ENCODE results near the gene PYDC1.
"Not testable (repeated sequence)": the region's sequence is repeated elsewhere in the genome, so short reads cannot be mapped to it uniquely, and the experiment has no call there.

PYDC1 gene

GRCh38 chr16:31246296-31246695 is 29.4 kb upstream of the PYDC1 start:
- DNase-seq (ENCODE audit: low read depth), result no peak
- Histone ChIP-seq H3K27me3 (replicated peaks; ENCODE audit: control insufficient read depth, insufficient read depth, low read length) (peaks cover 26% of the 10 kb centered on the region), H3K9me3 (ENCODE audit: control insufficient read depth, low read length) (no peaks in the 10 kb centered on the region), H3K4me3 (ENCODE audit: low read length) (no peak overlapping the region), H3K9ac (ENCODE audit: low read length) (no peak overlapping the region), H3K36me3 (ENCODE audit: control insufficient read depth, insufficient read depth, low read length, severe bottlenecking) (no peaks in the 10 kb centered on the region), H3K4me1 (ENCODE audit: control insufficient read depth, insufficient read depth, low read length) (peaks cover 4% of the 10 kb centered on the region)

- peaks cover 26% of the 10 kb centered on the region for H3K27me3 ChIP-seq (replicated peaks; ENCODE audit: control insufficient read depth, insufficient read depth, low read length)
- not testable (repeated sequence) for DNase-seq (ENCODE audit: low read depth); H3K4me1 ChIP-seq (ENCODE audit: control insufficient read depth, insufficient read depth, low read length); H3K4me3 ChIP-seq (ENCODE audit: low read length); H3K36me3 ChIP-seq (ENCODE audit: control insufficient read depth, insufficient read depth, low read length, severe bottlenecking); H3K9me3 ChIP-seq (ENCODE audit: control insufficient read depth, low read length); H3K9ac ChIP-seq (ENCODE audit: low read length)
Measured at GRCh38 chr16:31245598-31245997, 28.7 kb upstream of the PYDC1 start.

GRCh38 chr16:31243734-31244670 is 27.1 kb upstream of the PYDC1 start:
- no peaks in the 10 kb centered on the region for H3K9me3 ChIP-seq (ENCODE audit: control insufficient read depth, low read length)
- no peak for DNase-seq (ENCODE audit: low read depth)

GRCh38 chr16:31242206-31242605 is 25.3 kb upstream of the PYDC1 start:
- Histone ChIP-seq H3K27me3 (replicated peaks; ENCODE audit: control insufficient read depth, insufficient read depth, low read length) (peaks cover 15% of the 10 kb centered on the region), H3K4me1 (ENCODE audit: control insufficient read depth, insufficient read depth, low read length) (peaks cover 4% of the 10 kb centered on the region), H3K9ac (ENCODE audit: low read length) (no peak overlapping the region)

More at GRCh38 chr16:31243734-31244670, 27.1 kb upstream of the PYDC1 start:
- peaks cover 27% of the 10 kb centered on the region for H3K27me3 ChIP-seq (replicated peaks; ENCODE audit: control insufficient read depth, insufficient read depth, low read length)
- H3K36me3 ChIP-seq (ENCODE audit: control insufficient read depth, insufficient read depth, low read length, severe bottlenecking), result no peaks in the 10 kb centered on the region
- H3K4me3 ChIP-seq (ENCODE audit: low read length), result no peak overlapping the region
- H3K9ac ChIP-seq (ENCODE audit: low read length), result no peak overlapping the region
- H3K4me1 ChIP-seq (ENCODE audit: control insufficient read depth, insufficient read depth, low read length), result peaks cover 4% of the 10 kb centered on the region

DNA sequence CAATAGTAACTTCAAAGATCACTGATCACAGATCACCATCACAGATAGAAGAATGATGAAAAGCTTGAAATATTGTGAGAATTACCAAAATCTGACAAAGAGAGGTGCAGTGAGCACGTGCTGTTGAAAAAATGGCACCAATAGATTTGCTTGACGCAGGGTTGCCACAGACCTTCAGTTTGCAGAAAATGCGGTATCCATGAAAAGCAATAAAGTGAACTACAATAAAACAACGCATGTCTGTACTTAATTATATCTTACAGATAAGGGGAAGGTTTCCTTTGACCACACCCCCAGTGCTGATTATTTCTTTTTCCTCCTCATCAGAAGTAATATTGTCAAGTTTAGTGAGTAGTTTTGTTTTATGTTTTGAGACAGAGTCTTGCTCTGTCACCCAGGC is 21.1 kb upstream of the PYDC1 start:
- Histone ChIP-seq H3K36me3 (ENCODE audit: control insufficient read depth, insufficient read depth, low read length, severe bottlenecking) (no peaks in the 10 kb centered on the region), H3K9ac (ENCODE audit: low read length) (no peak overlapping the region), H3K27me3 (replicated peaks; ENCODE audit: control insufficient read depth, insufficient read depth, low read length) (peaks cover 7% of the 10 kb centered on the region), H3K9me3 (ENCODE audit: control insufficient read depth, low read length) (peaks cover 6% of the 10 kb centered on the region), H3K4me3 (ENCODE audit: low read length) (no peak overlapping the region), H3K4me1 (ENCODE audit: control insufficient read depth, insufficient read depth, low read length) (peaks cover 4% of the 10 kb centered on the region)
- DNase-seq (ENCODE audit: low read depth), result no peak

More at GRCh38 chr16:31242206-31242605, 25.3 kb upstream of the PYDC1 start:
- Histone ChIP-seq H3K9me3 (ENCODE audit: control insufficient read depth, low read length) (no peaks in the 10 kb centered on the region), H3K4me3 (ENCODE audit: low read length) (no peak overlapping the region), H3K36me3 (ENCODE audit: control insufficient read depth, insufficient read depth, low read length, severe bottlenecking) (no peaks in the 10 kb centered on the region)
- DNase-seq (ENCODE audit: low read depth), result peak; percentile 8

DNA sequence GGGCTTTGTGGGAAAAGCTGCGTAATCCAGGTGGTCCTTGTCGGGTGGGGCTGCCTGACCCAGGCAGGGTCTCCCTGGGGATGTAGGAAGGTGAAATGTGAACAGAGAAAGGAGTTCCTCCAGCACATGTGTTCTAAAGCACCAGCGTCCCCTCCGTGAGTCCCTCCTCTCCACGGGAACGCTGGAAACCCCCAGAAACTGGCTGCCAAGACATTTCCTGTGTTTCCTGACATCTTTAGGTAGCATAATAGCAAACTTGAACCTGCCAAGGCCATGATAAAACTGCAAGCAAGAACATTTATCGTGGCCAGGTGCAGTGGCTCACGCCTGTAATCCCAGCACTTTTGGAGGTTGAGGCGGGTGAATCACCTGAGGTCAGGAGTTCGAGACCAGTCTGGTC is 12.6 kb upstream of the PYDC1 start:
- Histone ChIP-seq H3K27me3 (replicated peaks; ENCODE audit: control insufficient read depth, insufficient read depth, low read length) (no peaks in the 10 kb centered on the region), H3K9me3 (ENCODE audit: control insufficient read depth, low read length) (no peaks in the 10 kb centered on the region), H3K36me3 (ENCODE audit: control insufficient read depth, insufficient read depth, low read length, severe bottlenecking) (no peaks in the 10 kb centered on the region), H3K4me1 (ENCODE audit: control insufficient read depth, insufficient read depth, low read length) (no peaks in the 10 kb centered on the region), H3K4me3 (ENCODE audit: low read length) (no peak overlapping the region), H3K9ac (ENCODE audit: low read length) (no peak overlapping the region)
- no peak for DNase-seq (ENCODE audit: low read depth)

DNA sequence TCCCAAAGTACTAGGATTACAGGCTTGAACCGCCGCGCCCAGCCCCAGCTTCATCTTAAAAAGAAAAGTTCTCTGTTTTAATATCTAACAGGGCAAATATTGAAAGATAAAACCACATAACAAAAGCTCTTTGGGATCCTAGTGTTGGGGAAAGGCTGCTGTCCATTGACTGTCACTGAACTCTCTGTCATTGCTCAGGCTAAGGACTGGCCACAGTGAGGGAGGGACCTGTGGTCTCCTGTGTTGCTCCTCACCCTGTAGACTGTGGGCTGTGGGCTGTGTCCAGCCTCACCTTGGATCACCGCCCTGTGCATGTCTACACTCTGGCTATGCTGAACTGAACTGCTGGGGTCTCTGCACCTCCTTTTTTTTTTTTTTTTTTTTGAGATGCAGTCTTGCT is 11.3 kb upstream of the PYDC1 start:
- no peaks in the 10 kb centered on the region for H3K4me1 ChIP-seq (ENCODE audit: control insufficient read depth, insufficient read depth, low read length)
- peaks cover under 1% of the 10 kb centered on the region for H3K27me3 ChIP-seq (replicated peaks; ENCODE audit: control insufficient read depth, insufficient read depth, low read length)
- no peak overlapping the region for H3K9ac ChIP-seq (ENCODE audit: low read length)
- H3K4me3 ChIP-seq (ENCODE audit: low read length), result no peak overlapping the region
- no peaks in the 10 kb centered on the region for H3K36me3 ChIP-seq (ENCODE audit: control insufficient read depth, insufficient read depth, low read length, severe bottlenecking)
- no peaks in the 10 kb centered on the region for H3K9me3 ChIP-seq (ENCODE audit: control insufficient read depth, low read length)
- DNase-seq (ENCODE audit: low read depth), result no peak

DNA sequence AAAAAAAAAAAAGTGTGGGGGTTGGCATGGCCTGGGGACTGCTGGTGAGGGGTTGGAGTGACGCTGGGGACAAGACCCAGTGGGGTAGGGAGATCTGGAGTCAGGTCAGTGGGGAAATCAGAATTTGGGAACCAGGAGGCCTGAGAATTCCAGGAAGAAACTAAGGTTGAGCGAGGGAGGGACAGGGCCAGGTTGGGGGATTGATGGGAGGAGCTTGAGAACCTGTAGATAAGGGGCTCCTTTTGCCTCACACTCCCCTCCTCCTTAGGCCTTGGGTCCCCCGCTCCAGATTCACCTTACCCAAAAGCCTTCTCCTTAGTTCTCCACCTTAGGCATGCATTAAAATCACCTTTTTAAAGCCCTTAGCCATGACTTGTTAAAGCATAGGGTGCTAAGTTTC is 8.3 kb upstream of the PYDC1 start:
- peaks cover 12% of the 10 kb centered on the region for H3K27me3 ChIP-seq (replicated peaks; ENCODE audit: control insufficient read depth, insufficient read depth, low read length)
- H3K9ac ChIP-seq (ENCODE audit: low read length), result no peak overlapping the region
- H3K9me3 ChIP-seq (ENCODE audit: control insufficient read depth, low read length), result no peaks in the 10 kb centered on the region
- no peaks in the 10 kb centered on the region for H3K36me3 ChIP-seq (ENCODE audit: control insufficient read depth, insufficient read depth, low read length, severe bottlenecking)
- DNase-seq (ENCODE audit: low read depth), result no peak
- H3K4me1 ChIP-seq (ENCODE audit: control insufficient read depth, insufficient read depth, low read length), result no peaks in the 10 kb centered on the region
- no peak overlapping the region for H3K4me3 ChIP-seq (ENCODE audit: low read length)

DNA sequence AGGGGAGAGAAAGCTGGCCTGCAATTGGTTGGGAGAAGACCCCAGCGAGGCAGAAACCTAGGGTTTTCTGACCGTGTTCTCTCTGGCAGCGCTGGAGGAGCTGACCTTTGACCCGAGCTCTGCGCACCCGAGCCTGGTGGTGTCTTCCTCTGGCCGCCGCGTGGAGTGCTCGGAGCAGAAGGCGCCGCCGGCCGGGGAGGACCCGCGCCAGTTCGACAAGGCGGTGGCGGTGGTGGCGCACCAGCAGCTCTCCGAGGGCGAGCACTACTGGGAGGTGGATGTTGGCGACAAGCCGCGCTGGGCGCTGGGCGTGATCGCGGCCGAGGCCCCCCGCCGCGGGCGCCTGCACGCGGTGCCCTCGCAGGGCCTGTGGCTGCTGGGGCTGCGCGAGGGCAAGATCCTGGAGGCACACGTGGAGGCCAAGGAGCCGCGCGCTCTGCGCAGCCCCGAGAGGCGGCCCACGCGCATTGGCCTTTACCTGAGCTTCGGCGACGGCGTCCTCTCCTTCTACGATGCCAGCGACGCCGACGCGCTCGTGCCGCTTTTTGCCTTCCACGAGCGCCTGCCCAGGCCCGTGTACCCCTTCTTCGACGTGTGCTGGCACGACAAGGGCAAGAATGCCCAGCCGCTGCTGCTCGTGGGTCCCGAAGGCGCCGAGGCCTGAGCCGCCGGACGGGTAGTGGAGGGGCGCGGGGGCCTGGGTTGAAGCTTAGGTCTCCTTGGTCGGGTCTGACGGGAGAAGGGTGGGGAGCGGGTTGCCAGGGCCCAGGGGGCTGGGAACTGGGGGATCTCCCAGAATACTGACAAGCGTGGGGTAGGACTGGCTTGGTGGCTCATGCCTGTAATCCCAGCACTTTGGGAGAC is 7.4 kb upstream of the PYDC1 start:
- H3K9ac ChIP-seq (ENCODE audit: low read length), result no peak overlapping the region
- H3K9me3 ChIP-seq (ENCODE audit: control insufficient read depth, low read length), result no peaks in the 10 kb centered on the region
- no peaks in the 10 kb centered on the region for H3K36me3 ChIP-seq (ENCODE audit: control insufficient read depth, insufficient read depth, low read length, severe bottlenecking)
- peaks cover 12% of the 10 kb centered on the region for H3K27me3 ChIP-seq (replicated peaks; ENCODE audit: control insufficient read depth, insufficient read depth, low read length)
- no peak for DNase-seq (ENCODE audit: low read depth)
- no peak overlapping the region for H3K4me3 ChIP-seq (ENCODE audit: low read length)
- H3K4me1 ChIP-seq (ENCODE audit: control insufficient read depth, insufficient read depth, low read length), result no peaks in the 10 kb centered on the region

DNA sequence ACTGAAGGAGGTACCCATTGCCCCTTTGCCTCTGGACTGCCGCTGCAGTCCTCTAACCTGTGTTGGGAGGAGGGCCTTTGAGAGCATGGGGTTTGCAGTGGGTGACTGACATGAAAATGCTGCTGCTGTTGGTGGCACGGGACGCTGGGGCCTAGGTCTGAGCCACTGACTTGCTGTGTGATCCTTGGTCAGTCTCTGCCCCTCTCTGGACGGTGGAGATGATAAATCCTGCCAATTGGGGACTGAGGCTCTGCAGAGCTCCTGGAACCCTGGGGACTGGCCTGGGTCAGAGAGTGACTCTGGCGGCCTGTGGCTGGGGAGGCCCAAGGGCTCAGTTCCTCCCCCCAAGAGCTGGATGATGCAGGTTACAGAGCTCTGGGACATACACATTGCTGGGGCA is 6.1 kb upstream of the PYDC1 start:
- no peaks in the 10 kb centered on the region for H3K4me1 ChIP-seq (ENCODE audit: control insufficient read depth, insufficient read depth, low read length)
- peaks cover 24% of the 10 kb centered on the region for H3K27me3 ChIP-seq (replicated peaks; ENCODE audit: control insufficient read depth, insufficient read depth, low read length)
- H3K9ac ChIP-seq (ENCODE audit: low read length), result no peak overlapping the region
- no peaks in the 10 kb centered on the region for H3K36me3 ChIP-seq (ENCODE audit: control insufficient read depth, insufficient read depth, low read length, severe bottlenecking)
- H3K9me3 ChIP-seq (ENCODE audit: control insufficient read depth, low read length), result no peaks in the 10 kb centered on the region
- DNase-seq (ENCODE audit: low read depth), result no peak
- no peak overlapping the region for H3K4me3 ChIP-seq (ENCODE audit: low read length)

Measured in adipocyte (in vitro differentiated cells).